ENCODE data around the gene SCUBE2.

- no peak for TF ChIP-seq NR1H2 (CRISPR knock-in tag; IDR thresholded peaks at IDR 0.05)
- no peak for TF ChIP-seq AFF4 (CRISPR knock-in tag; IDR thresholded peaks at IDR 0.05; ENCODE audit: borderline replicate concordance)
- no peak for TF ChIP-seq STAT6 (CRISPR knock-in tag; conservative IDR thresholded peaks at IDR 0.05; ENCODE audit: low read depth)
- TF ChIP-seq HMGXB4 (CRISPR knock-in tag; IDR thresholded peaks at IDR 0.05), result no peak
- no peak for TF ChIP-seq NR2C2 (CRISPR knock-in tag; IDR thresholded peaks at IDR 0.05)
- no peak for TF ChIP-seq ESRRA (CRISPR knock-in tag; IDR thresholded peaks at IDR 0.05; ENCODE audit: borderline replicate concordance)
- no peak for TF ChIP-seq ZNF232 (CRISPR knock-in tag; IDR thresholded peaks at IDR 0.05)
- no peak for TF ChIP-seq ZNF512 (CRISPR knock-in tag; IDR thresholded peaks at IDR 0.05; ENCODE audit: borderline replicate concordance)
- TF ChIP-seq MAX (CRISPR knock-in tag; IDR thresholded peaks at IDR 0.05), result no peak
- TF ChIP-seq CTCF (IDR thresholded peaks at IDR 0.05), result no peak
- no peak for TF ChIP-seq NFE2L1 (CRISPR knock-in tag; IDR thresholded peaks at IDR 0.05)
- TF ChIP-seq ZNF317 (CRISPR knock-in tag; IDR thresholded peaks at IDR 0.05; ENCODE audit: borderline replicate concordance, low read depth), result no peak
- no peak for TF ChIP-seq E2F4 (CRISPR knock-in tag; IDR thresholded peaks at IDR 0.05; ENCODE audit: borderline replicate concordance, low read depth)
- TF ChIP-seq MYBL2 (CRISPR knock-in tag; IDR thresholded peaks at IDR 0.05), result no peak
These were observed 71.5 kb downstream of the SCUBE2 start for GRCh38 chr11:9019861-9020260.

Data from WTC11 (cell line).